SU-DHL-6 (cell line): Measurements from ENCODE around the gene UNC93B1.
"Not testable (repeated sequence)": the region's sequence is repeated elsewhere in the genome, so short reads cannot be mapped to it uniquely, and the experiment has no call there.

Source experiments
- H2AFZ ChIP-seq: fragments of 200-600 bp; sonication (generic); 2 replicates; pipeline ENCODE4 v1.6.1; 2014; ENCODE audit warnings: low read depth, mild to moderate bottlenecking, moderate library complexity, mixed read lengths, antibody characterized with exemption, low read length; ENCODE audit not compliant: severe bottlenecking
- H3F3A ChIP-seq: fragments of 200-600 bp; shearing (Covaris generic); 2 replicates; pipeline ENCODE4 v1.6.0; 2016; ENCODE audit warnings: antibody characterized with exemption, mild to moderate bottlenecking; ENCODE audit not compliant: insufficient read depth
- H3K27ac ChIP-seq: fragments of 200-600 bp; sonication (generic); 2 replicates; pipeline ENCODE4 v1.5.1; 2016; ENCODE audit warnings: low read depth, mild to moderate bottlenecking, low read length, moderate library complexity, mixed read lengths
- H3K27me3 ChIP-seq: fragments of 200-600 bp; sonication (generic), shearing (Covaris generic); 2 replicates; pipeline ENCODE4 v1.6.0; 2014; ENCODE audit warnings: mild to moderate bottlenecking, low read length
- H3K36me3 ChIP-seq: fragments of 200-600 bp; sonication (generic); 2 replicates; pipeline ENCODE4 v1.6.1; 2014; ENCODE audit warnings: mild to moderate bottlenecking, low read length, mixed read lengths
- H3K4me2 ChIP-seq: fragments of 300-600, 200-600 bp; shearing (Covaris generic), sonication (generic); 2 replicates; pipeline ENCODE4 v1.6.0; 2014; ENCODE audit warnings: low read length, low read depth, mild to moderate bottlenecking; ENCODE audit not compliant: poor library complexity, severe bottlenecking
- H3K4me3 ChIP-seq: fragments of 200-600 bp; sonication (generic); 2 replicates; pipeline ENCODE4 v1.5.1; 2014; ENCODE audit warnings: antibody characterized with exemption, low read length, mild to moderate bottlenecking, mixed read lengths; ENCODE audit not compliant: insufficient read depth, poor library complexity, severe bottlenecking
- H3K79me2 ChIP-seq: fragments of 200-600 bp; sonication (generic); 2 replicates; pipeline ENCODE4 v1.6.1; 2014; ENCODE audit warnings: mild to moderate bottlenecking, low read length, moderate library complexity; ENCODE audit not compliant: insufficient read depth
- H3K9ac ChIP-seq: fragments of 200-600 bp; sonication (generic); 2 replicates; pipeline ENCODE4 v1.7.0; 2014; ENCODE audit warnings: mild to moderate bottlenecking, low read length
- H3K9me2 ChIP-seq: fragments of 200-600 bp; sonication (generic); replicated peaks from 2 replicates; pipeline ENCODE4 v1.6.1; 2014; ENCODE audit warnings: low read length; ENCODE audit not compliant: insufficient read depth
- H3K9me3 ChIP-seq: fragments of 200-600 bp; sonication (generic); 2 replicates; pipeline ENCODE4 v1.6.1; 2014; ENCODE audit warnings: low read length, mixed read lengths; ENCODE audit not compliant: insufficient read depth
- H4K20me1 ChIP-seq: fragments of 200-600 bp; sonication (generic); 2 replicates; pipeline ENCODE4 v1.6.1; 2014; ENCODE audit warnings: low read depth, mild to moderate bottlenecking, antibody characterized with exemption, low read length, moderate library complexity, mixed read lengths
- CTCF ChIP-seq: fragments of 200-600 bp; sonication (generic); IDR thresholded peaks from one replicate; pipeline ENCODE4 v1.5.1; 2017; ENCODE audit warnings: antibody characterized with exemption, mild to moderate bottlenecking, low read length, moderate library complexity; ENCODE audit not compliant: insufficient read depth, poor library complexity, severe bottlenecking
- EZH2phosphoT487 ChIP-seq: fragments of 200-600 bp; sonication (generic), shearing (Covaris generic); conservative IDR thresholded peaks from 2 replicates; pipeline ENCODE4 v1.6.1; 2018; ENCODE audit warnings: mild to moderate bottlenecking, antibody characterized with exemption, low read length, moderate library complexity, mixed read lengths

The UNC93B1 gene

GRCh38 chr11:67993821-67994220, 10.1 kb downstream of the UNC93B1 start:
- H3K27ac ChIP-seq, H3K9me2 ChIP-seq, H3K9ac ChIP-seq, H3F3A ChIP-seq, H3K9me3 ChIP-seq, H3K4me2 ChIP-seq, H3K4me3 ChIP-seq, H2AFZ ChIP-seq, H4K20me1 ChIP-seq, H3K79me2 ChIP-seq, H3K27me3 ChIP-seq, H3K36me3 ChIP-seq: not testable (repeated sequence)
- TF ChIP-seq CTCF = peak; percentile 20

GRCh38 chr11:67991347-67992121, 12.4 kb downstream of the UNC93B1 start:
- not testable (repeated sequence) for H3K27me3 ChIP-seq, H3F3A ChIP-seq, H3K9me2 ChIP-seq, H3K4me3 ChIP-seq, H3K27ac ChIP-seq, H2AFZ ChIP-seq, H3K79me2 ChIP-seq, H3K9ac ChIP-seq, H3K36me3 ChIP-seq, H4K20me1 ChIP-seq, H3K4me2 ChIP-seq, H3K9me3 ChIP-seq

GRCh38 chr11:67990546-67991346, 13.2 kb downstream of the UNC93B1 start:
- not testable (repeated sequence) for H3K9me2 ChIP-seq

GRCh38 chr11:67985302-67985701, 18.6 kb downstream of the UNC93B1 start:
- not testable (repeated sequence) for H3F3A ChIP-seq, H3K4me2 ChIP-seq, H3K79me2 ChIP-seq, H3K27ac ChIP-seq, H3K9me3 ChIP-seq, H2AFZ ChIP-seq, H3K36me3 ChIP-seq, H3K9ac ChIP-seq, H3K4me3 ChIP-seq, H3K27me3 ChIP-seq, H3K9me2 ChIP-seq, H4K20me1 ChIP-seq

More at GRCh38 chr11:67990546-67991346, 13.2 kb downstream of the UNC93B1 start:
- H3K27ac ChIP-seq, H3K9me3 ChIP-seq, H3K36me3 ChIP-seq, H3K4me3 ChIP-seq, H3K27me3 ChIP-seq, H2AFZ ChIP-seq, H3K9ac ChIP-seq, H3K79me2 ChIP-seq, H3K4me2 ChIP-seq, H3F3A ChIP-seq, H4K20me1 ChIP-seq: not testable (repeated sequence)

GRCh38 chr11:67983951-67984350, 19.9 kb downstream of the UNC93B1 start:
- Histone ChIP-seq H3F3A (no peaks in the 10 kb centered on the region), H3K79me2 (no peaks in the 10 kb centered on the region), H2AFZ (no peak overlapping the region), H3K27ac (no peak overlapping the region), H3K4me3 (no peak overlapping the region), H3K9me3 (no peaks in the 10 kb centered on the region), H3K27me3 (no peaks in the 10 kb centered on the region), H3K9ac (no peak overlapping the region), H3K9me2 (no peaks in the 10 kb centered on the region), H3K4me2 (no peak overlapping the region), H4K20me1 (no peaks in the 10 kb centered on the region), H3K36me3 (no peaks in the 10 kb centered on the region)
- TF ChIP-seq EZH2phosphoT487 (no peak), CTCF (no peak)

GRCh38 chr11:67982255-67982857, 21.5 kb downstream of the UNC93B1 start:
- not testable (repeated sequence) for H3K4me2 ChIP-seq, H3K27ac ChIP-seq, H3K9me3 ChIP-seq, H4K20me1 ChIP-seq, H3K9me2 ChIP-seq, H3K36me3 ChIP-seq, H3F3A ChIP-seq, H3K9ac ChIP-seq, H3K79me2 ChIP-seq, H3K4me3 ChIP-seq, H2AFZ ChIP-seq, H3K27me3 ChIP-seq
